Activated T-cell treated with anti-CD3 and anti-CD28 coated beads for 1 hour (primary cell): ENCODE results near the gene LEAP2.

ENCODE experiments used
- DNase-seq: peaks from one replicate; pipeline ENCODE4 v3.0.0-alpha.2; 2020; ENCODE audit warnings: low read depth

The LEAP2 gene, protein sequence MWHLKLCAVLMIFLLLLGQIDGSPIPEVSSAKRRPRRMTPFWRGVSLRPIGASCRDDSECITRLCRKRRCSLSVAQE

GRCh38 chr5:132873119-132873929 lies at the start of gene LEAP2:
TSS of gene LEAP2 (plus strand) at chr5:132873668. CDS start at chr5:132873695, 27 bp downstream.
- DNase-seq, result no peak

- DNase-seq, result no peak
Measured at GRCh38 chr5:132824426-132824825, 49.0 kb upstream of the LEAP2 start.

GRCh38 chr5:132825033-132825833 lies 48.2 kb upstream of the LEAP2 start:
- DNase-seq, result no peak

GRCh38 chr5:132825834-132826391 lies 47.6 kb upstream of the LEAP2 start:
- DNase-seq, result no peak

DNA sequence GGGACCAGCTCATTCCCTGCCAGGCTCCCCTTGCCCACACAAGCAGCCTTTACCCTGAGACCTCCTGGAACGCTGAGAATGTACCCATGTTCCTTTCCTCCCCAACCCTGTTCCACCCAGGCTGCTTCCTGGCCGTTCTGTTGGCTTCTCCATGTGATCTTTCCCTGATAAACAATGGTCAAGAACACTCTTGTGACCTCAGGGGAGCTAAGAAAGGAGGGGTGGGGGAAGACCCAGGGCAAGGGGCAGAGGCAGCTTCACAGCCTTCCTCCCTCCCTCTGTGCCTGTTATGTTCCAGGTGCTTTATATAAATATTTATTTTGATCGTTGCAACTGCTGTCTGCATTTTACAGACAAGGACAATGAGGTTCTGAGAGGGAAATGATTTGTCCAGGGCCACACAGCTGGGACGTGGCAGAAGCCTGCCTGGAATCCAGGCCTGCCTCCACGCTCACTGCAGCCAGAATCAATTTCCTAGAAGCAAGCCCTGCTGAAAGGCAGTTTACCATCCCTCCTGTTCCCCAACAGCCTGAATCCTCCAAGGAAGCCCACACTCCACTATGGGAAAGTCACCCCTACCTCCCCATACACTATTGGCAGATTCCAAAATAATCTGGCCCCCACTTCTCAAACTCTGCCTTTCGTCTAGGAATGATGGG lies 46.9 kb upstream of the LEAP2 start:
- DNase-seq, result no peak

GRCh38 chr5:132827943-132828673 lies 45.4 kb upstream of the LEAP2 start:
- no peak for DNase-seq

DNA sequence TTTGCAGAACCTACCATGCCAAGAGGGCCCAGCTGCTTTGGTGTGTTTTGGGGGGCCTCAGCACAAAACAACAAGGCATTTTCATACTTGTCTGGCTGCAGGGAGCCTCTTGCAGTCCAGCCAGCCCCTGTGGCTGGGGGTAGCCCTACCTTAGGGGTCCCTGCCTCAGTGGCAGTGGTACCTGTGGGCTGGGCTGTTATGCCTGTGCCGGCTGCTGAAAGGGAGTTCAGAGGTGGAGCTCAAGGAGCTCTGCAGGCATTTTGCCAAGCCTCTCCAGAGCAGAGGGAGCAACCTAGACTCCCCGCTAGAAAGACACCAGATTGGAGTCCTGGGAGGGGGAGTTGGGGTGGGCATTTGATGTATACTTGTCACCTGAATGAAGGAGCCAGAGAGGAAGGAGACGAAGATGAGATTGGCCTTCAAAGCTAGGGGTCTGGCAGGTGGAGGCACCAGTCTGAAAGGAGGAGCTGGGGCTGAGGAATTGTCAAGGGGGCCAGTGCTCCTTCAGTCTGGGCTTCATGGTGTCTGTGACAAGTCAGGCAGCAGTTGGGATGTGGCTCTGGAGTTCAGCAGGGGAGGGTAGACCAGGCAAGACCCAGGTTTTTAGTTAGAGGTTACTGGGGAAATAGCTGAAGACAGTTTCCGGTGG lies 44.5 kb upstream of the LEAP2 start:
- DNase-seq, result no peak

DNA sequence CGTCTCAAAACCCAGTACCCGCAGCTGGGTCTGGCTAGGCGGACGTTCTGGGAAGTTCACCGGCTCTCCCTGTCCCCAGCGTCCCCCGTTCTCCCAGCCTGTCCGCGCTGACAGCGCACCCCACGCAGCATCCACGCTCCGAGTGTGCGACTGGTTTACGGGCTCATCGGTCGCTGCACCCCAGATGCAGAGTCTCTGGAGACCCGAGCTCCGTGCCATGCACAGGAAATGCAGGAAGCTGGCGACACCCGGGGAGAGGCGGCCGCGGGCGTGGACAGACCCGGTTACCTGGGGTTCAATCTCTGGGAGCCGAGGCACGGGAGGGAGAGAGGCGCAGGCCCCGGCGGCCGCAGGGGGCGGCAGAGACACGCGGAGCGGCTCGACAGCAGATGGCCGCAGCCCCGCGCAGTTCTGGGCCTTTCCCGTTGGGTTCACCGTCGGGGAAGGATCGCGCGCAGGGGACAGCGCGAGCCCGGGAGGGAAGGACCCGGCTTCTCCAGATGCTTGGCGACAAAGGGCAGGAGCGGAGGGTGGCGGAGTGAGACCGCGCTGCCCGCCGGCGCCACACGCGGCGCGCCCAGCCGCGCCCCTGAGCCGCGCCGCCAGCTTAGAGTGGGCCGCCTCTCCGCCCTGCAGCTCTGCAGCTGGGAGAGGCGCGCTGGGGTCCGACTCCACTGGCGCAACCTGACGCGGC lies 43.6 kb upstream of the LEAP2 start:
- DNase-seq, result peak; percentile 65

GRCh38 chr5:132830436-132831094 lies 42.9 kb upstream of the LEAP2 start, which contains the start of gene SHROOM1:
TSS of gene SHROOM1 (minus strand) at chr5:132830647. CDS start at chr5:132826140, 4,507 bp downstream.
- no peak for DNase-seq

- no peak for DNase-seq
Measured at GRCh38 chr5:132831095-132831860, 42.2 kb upstream of the LEAP2 start.

GRCh38 chr5:132832612-132833011 lies 40.9 kb upstream of the LEAP2 start:
- no peak for DNase-seq

GRCh38 chr5:132834057-132834456 lies 39.4 kb upstream of the LEAP2 start:
- DNase-seq, result no peak

DNA sequence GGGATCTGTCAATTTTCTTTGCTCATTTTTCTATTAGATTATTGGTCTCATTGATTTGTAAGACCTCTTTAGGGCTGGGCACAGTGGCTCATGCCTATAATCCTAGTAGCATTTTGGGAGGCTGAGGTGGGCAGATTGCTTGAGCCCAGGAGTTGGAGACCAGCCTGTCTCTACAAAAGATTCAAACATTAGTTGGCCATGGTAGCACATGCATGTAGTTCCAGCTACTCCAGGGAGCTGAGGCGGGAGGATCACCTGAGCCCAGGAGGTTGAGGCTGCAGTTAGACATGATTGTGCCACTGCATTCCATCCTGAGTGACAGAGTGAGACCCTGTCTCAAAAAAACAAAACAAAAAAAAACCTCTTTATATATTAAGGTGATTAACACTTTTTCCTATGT lies 36.6 kb upstream of the LEAP2 start:
- no peak for DNase-seq

DNA sequence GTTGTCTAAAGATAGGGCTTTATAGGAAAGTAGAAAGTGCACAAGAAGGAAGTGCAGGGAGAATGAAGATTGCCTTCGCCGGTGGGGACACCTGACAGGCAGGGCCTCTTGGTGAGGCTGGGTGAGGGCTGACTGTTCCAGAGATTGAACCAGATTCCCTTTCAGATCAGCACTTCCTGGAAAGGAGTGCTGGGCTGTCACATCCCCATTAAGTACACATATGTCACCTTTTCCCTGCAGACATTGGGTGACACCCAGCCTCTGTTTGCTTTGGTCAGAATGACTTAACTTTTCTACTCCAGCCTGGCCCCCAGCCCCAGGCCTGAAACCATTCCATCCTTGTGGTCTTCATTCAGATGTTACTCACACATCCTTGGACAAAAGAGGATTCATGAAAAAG lies 35.6 kb upstream of the LEAP2 start:
- DNase-seq, result no peak

DNA sequence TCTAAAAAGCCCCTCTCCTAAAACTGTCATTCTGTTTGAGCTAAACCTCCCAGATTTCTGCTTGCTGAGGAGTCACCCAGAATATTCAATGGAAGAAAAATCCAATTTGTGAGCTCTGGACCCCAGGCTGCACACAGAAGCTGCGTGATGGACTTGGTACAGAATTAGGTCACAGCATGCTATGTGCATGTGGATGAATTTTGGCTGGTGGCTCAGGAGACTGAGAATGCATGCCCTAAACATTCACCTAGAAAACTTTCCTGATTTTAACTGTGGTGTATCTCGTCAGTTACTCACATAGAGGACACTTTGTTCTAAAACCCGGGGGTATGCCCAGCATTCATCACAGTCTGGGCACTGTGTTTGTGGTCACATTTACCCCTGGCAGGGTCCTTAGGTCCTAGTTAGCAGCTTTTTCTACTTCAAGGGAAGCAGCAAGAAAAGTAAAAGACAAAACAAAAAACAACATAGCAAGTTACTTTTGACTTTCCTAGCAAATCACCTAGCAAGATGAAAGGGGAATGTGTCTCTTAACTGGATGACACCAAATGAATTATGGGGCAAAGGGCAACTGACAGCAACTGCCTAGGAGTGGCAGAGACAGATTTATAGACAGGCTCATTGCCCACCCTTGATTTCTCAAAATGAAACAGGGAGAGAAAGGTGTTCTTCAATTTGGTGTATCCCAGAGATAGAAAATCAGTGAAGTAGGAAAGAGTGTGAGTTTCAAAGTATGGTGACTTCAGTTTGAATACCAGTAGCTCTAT lies 34.8 kb upstream of the LEAP2 start:
- no peak for DNase-seq

DNA sequence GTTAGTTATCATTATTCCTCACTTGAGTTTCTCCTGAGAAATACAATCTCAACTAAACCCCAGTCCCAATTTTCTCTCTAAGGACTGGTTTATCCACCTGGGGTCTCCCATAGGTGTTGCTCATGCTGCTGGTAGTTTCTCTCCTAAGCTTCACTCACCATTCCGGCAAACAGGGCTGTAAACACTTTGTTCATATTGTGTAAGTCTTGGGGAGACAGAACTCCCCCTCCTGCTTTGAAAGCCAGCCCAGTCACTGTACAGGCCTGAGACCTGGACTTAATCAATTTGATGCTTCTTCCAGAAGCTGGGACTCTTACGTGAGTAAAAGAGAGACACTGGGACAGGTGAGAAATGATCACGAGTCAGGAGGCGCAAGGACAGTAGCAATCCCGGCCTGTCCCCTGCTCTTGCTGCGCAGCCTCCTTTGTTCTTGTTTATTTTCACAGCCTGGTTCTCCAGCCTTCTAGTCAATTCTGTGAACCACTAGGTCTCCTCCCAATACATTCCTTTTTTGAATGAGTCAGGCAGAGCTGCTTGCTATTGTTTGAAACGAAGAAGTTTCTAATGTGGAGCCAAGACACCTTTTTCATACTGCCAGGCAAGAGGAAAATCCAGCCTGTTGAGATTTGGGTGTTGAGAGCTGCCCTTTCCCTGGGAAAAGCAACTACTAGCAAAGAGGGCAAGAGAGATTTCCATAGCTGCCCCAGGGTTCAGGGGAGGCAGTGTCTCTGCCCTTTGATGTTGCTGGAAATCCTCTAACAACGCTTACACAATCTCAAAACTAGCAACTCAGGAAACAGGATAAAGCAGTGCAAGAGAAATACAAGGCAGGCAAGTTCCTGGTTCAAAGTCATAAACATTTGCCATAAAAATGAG lies 33.8 kb upstream of the LEAP2 start:
- DNase-seq, result no peak

GRCh38 chr5:132840313-132840712 lies 33.2 kb upstream of the LEAP2 start:
- DNase-seq, result no peak
